PC-9 (cell line): ENCODE data around the gene ASB15. TPM values are rescaled to one million over a fixed set of nuclear protein-coding genes. Genes with fewer than 3 reads are reported as not detected.

Experiments used
- BruUV-seq: library from RNA; stranded (reverse); fragments of 400-500 nt; replicated peaks from 2 replicates; lab custom pipeline; 2021; lab: Mats Ljungman, UMichigan
- CTCF ChIA-PET: fragments of 300-600 bp; sonication (Branson Sonifier 250); formaldehyde crosslinking; loops from one replicate; lab custom pipeline; 2022; ENCODE audit warnings: antibody characterized with exemption; lab: Charles Lee
- POLR2A ChIA-PET: fragments of 300-600 bp; sonication (Branson Sonifier 250); formaldehyde crosslinking; loops from one replicate; lab custom pipeline; 2022; ENCODE audit warnings: antibody characterized with exemption; ENCODE audit not compliant: unreplicated experiment; lab: Charles Lee
- DNase-seq, 2 experiments: peaks; one replicate each; pipeline versions ENCODE4 v3.0.0 to v3.0.0-alpha.2; 2015 to 2022; ENCODE audit warnings: mixed read lengths in 1 of 2
- H2AFZ ChIP-seq: fragments of 200-600 bp; sonication (generic); 2 replicates; pipeline ENCODE4 v1.8.1; 2017; ENCODE audit warnings: antibody characterized with exemption
- H3F3A ChIP-seq: fragments of 200-600 bp; sonication (generic); 2 replicates; pipeline ENCODE4 v1.8.1; 2017; ENCODE audit warnings: antibody characterized with exemption, mild to moderate bottlenecking, low read depth; ENCODE audit not compliant: insufficient read depth
- H3K27ac ChIP-seq: fragments of 200-600 bp; sonication (generic); 2 replicates; pipeline ENCODE4 v1.6.1; 2016; ENCODE audit warnings: mixed run types
- H3K27me3 ChIP-seq: fragments of 200-600 bp; sonication (generic); 2 replicates; pipeline ENCODE4 v1.6.1; 2016; ENCODE audit warnings: low read depth, mixed run types; ENCODE audit not compliant: insufficient read depth
- H3K36me3 ChIP-seq: fragments of 200-600 bp; sonication (generic); 2 replicates; pipeline ENCODE4 v1.6.1; 2016; ENCODE audit warnings: low read depth, mixed run types
- H3K4me1 ChIP-seq: fragments of 200-600 bp; sonication (generic); replicated peaks from 2 replicates; pipeline ENCODE4 v1.6.1; 2016; ENCODE audit warnings: mixed run types; ENCODE audit not compliant: insufficient read depth
- H3K4me2 ChIP-seq: fragments of 200-600 bp; sonication (generic); 2 replicates; pipeline ENCODE4 v1.6.1; 2017; ENCODE audit warnings: mixed run types
- H3K4me3 ChIP-seq: fragments of 200-600 bp; sonication (generic); 2 replicates; pipeline ENCODE4 v1.6.1; 2016; ENCODE audit warnings: mixed run types
- H3K79me2 ChIP-seq: fragments of 200-600 bp; sonication (generic); 2 replicates; pipeline ENCODE4 v1.6.1; 2017; ENCODE audit warnings: low read depth, mixed run types
- H3K9me2 ChIP-seq: fragments of 200-600 bp; sonication (generic); 2 replicates; pipeline ENCODE4 v1.8.1; 2017; ENCODE audit warnings: mild to moderate bottlenecking; ENCODE audit not compliant: insufficient read depth
- H3K9me3 ChIP-seq: fragments of 200-600 bp; sonication (generic); 2 replicates; pipeline ENCODE4 v1.8.1; 2016; ENCODE audit warnings: low read depth; ENCODE audit not compliant: insufficient read depth
- H4K20me1 ChIP-seq: fragments of 200-600 bp; sonication (generic); 2 replicates; pipeline ENCODE4 v1.8.1; 2017; ENCODE audit not compliant: insufficient read depth
- CTCF ChIP-seq: fragments of 200-600 bp; sonication (generic); conservative IDR thresholded peaks from 2 replicates; pipeline ENCODE4 v1.6.1; 2017; ENCODE audit warnings: mixed run types, antibody characterized with exemption, mild to moderate bottlenecking, moderate library complexity
- EZH2 ChIP-seq: fragments of 200-600 bp; sonication (generic); IDR thresholded peaks from 2 replicates; pipeline ENCODE4 v1.8.0; 2017; ENCODE audit warnings: antibody characterized with exemption, low read depth
- intact Hi-C: fragments of 100-400 bp; cut with micrococcal nuclease; formaldehyde crosslinking; loops from one replicate; pipeline ENCODE4 v1.10.0; 2022; ENCODE audit not compliant: unreplicated experiment
- total RNA-seq: library from RNA; stranded (reverse); gene quantifications from 2 replicates; pipeline ENCODE4 v1.2.3, GENCODE V29; 2021

Gene ASB15
- total RNA-seq, 1 experiment from 2014 or later, result not detected

GRCh38 chr7:123639631-123640030 lies 38.0 kb downstream of the ASB15 start:
- Histone ChIP-seq H3K9me3 (no peaks in the 10 kb centered on the region), H3K36me3 (no peaks in the 10 kb centered on the region), H3K27me3 (no peaks in the 10 kb centered on the region), H3K9me2 (no peaks in the 10 kb centered on the region), H3K27ac (no peak overlapping the region), H3K79me2 (no peaks in the 10 kb centered on the region), H4K20me1 (no peaks in the 10 kb centered on the region), H3K4me2 (no peak overlapping the region), H3F3A (peaks cover 6% of the 10 kb centered on the region; the same call in 1 of the 2 replicates), H3K4me3 (no peak overlapping the region), H3K4me1 (peaks cover 20% of the 10 kb centered on the region), H2AFZ (no peak overlapping the region)
- DNase-seq, result no peak
- ChIA-PET POLR2A (no interaction called here), CTCF (no interaction called here)
- intact Hi-C loops, result loop anchor here (5.0 to 10.0 kb wide), 4 partner anchors 43 to 1145 kb away; no protein-coding TSS in a partner anchor
- BruUV-seq, result no TSS peak
- TF ChIP-seq CTCF (no peak), EZH2 (no peak)

GRCh38 chr7:123640583-123640982 lies 39.0 kb downstream of the ASB15 start:
- peaks cover 6% of the 10 kb centered on the region; the same call in 1 of the 2 replicates for H3F3A ChIP-seq
- ChIA-PET POLR2A (no interaction called here), CTCF (no interaction called here)

GRCh38 chr7:123641901-123642300 lies 40.3 kb downstream of the ASB15 start:
- ChIA-PET CTCF (no interaction called here), POLR2A (no interaction called here)
- H3K9me2 ChIP-seq, result no peaks in the 10 kb centered on the region
- peaks cover 22% of the 10 kb centered on the region for H3K4me1 ChIP-seq
- no peaks in the 10 kb centered on the region for H3K79me2 ChIP-seq
- no TSS peak for BruUV-seq
- H2AFZ ChIP-seq, result no peak overlapping the region
- DNase-seq, result no peak
- no peaks in the 10 kb centered on the region for H4K20me1 ChIP-seq
- intact Hi-C loops, result no loop called here
- peaks cover 9% of the 10 kb centered on the region; the same call in 1 of the 2 replicates for H3F3A ChIP-seq
- H3K4me2 ChIP-seq, result no peak overlapping the region
- no peaks in the 10 kb centered on the region for H3K27me3 ChIP-seq
- no peaks in the 10 kb centered on the region for H3K36me3 ChIP-seq
- no peak overlapping the region for H3K4me3 ChIP-seq
- no peak overlapping the region for H3K27ac ChIP-seq
- no peak for TF ChIP-seq EZH2
- no peak for TF ChIP-seq CTCF
- H3K9me3 ChIP-seq, result no peaks in the 10 kb centered on the region

More at GRCh38 chr7:123640583-123640982, 39.0 kb downstream of the ASB15 start:
- Histone ChIP-seq H3K27ac (no peak overlapping the region), H3K36me3 (no peaks in the 10 kb centered on the region), H4K20me1 (no peaks in the 10 kb centered on the region), H3K9me2 (no peaks in the 10 kb centered on the region), H3K4me2 (no peak overlapping the region), H3K9me3 (no peaks in the 10 kb centered on the region), H3K79me2 (no peaks in the 10 kb centered on the region), H3K4me1 (peaks cover 21% of the 10 kb centered on the region), H2AFZ (no peak overlapping the region), H3K27me3 (no peaks in the 10 kb centered on the region), H3K4me3 (no peak overlapping the region)
- intact Hi-C loops, result no loop called here
- BruUV-seq, result no TSS peak
- no peak for TF ChIP-seq CTCF
- no peak for TF ChIP-seq EZH2
- DNase-seq, result no peak
